Ishikawa (cell line): ENCODE data around the gene BPIFB1.

Source experiments
- CEBPB ChIP-seq: IDR thresholded peaks from 2 replicates; pipeline ENCODE4 v1.6.1; 2012
- CREB1 ChIP-seq: IDR thresholded peaks from 2 replicates; pipeline ENCODE4 v1.6.1; 2012; ENCODE audit warnings: low read depth
- EGR1 ChIP-seq: IDR thresholded peaks from 2 replicates; pipeline ENCODE4 v1.6.1; 2012
- EP300 ChIP-seq: IDR thresholded peaks from 2 replicates; pipeline ENCODE4 v1.6.1; 2012; ENCODE audit warnings: borderline replicate concordance
- FOXM1 ChIP-seq: IDR thresholded peaks from 2 replicates; pipeline ENCODE4 v1.6.1; 2012; ENCODE audit warnings: low read depth, borderline replicate concordance
- MAX ChIP-seq: IDR thresholded peaks from 2 replicates; pipeline ENCODE4 v1.6.1; 2012
- NFIC ChIP-seq: IDR thresholded peaks from 2 replicates; pipeline ENCODE4 v1.6.1; 2012
- RAD21 ChIP-seq: IDR thresholded peaks from 2 replicates; pipeline ENCODE4 v1.6.1; 2012; ENCODE audit warnings: low read depth
- TAF1 ChIP-seq: IDR thresholded peaks from 2 replicates; pipeline ENCODE4 v1.6.1; 2012; ENCODE audit warnings: low read depth, mild to moderate bottlenecking
- TCF12 ChIP-seq: IDR thresholded peaks from 2 replicates; pipeline ENCODE4 v1.6.1; 2012; ENCODE audit warnings: low read depth
- TEAD4 ChIP-seq: IDR thresholded peaks from 2 replicates; pipeline ENCODE4 v1.6.1; 2012
- USF1 ChIP-seq: IDR thresholded peaks from 2 replicates; pipeline ENCODE4 v1.6.1; 2012
- YY1 ChIP-seq: IDR thresholded peaks from 2 replicates; pipeline ENCODE4 v1.6.1; 2012; ENCODE audit warnings: low read depth
- ZBTB7A ChIP-seq: IDR thresholded peaks from 2 replicates; pipeline ENCODE4 v1.6.1; 2012; ENCODE audit warnings: low read depth
- TF ChIP-seq, protein P1 (sequence below): IDR thresholded peaks from 2 replicates; pipeline ENCODE4 v1.6.1; 2012; ENCODE audit warnings: low read depth, mild to moderate bottlenecking

BPIFB1 gene

DNA sequence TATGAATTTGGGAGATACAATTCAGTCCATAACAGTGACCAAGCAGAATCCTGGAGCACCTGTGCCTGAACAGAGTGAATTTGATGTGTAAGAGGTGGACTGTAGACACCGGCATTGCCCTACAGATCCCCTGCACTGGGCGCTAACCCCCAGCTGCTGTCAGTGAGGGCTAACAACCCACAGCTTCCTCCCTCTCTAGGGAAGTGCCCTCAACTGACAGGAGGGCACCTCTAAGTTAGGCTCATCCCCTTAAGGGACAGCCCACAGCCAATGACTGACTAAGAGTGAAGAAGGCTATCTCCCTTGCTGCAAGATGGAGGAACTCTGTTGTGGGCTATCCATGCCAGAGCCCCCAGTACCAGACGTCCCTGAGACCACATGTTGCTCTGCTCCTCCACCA, 15.3 kb upstream of the BPIFB1 start:
- TF ChIP-seq FOXM1 (no peak), MAX (no peak), NFIC (no peak), EP300 (no peak), CEBPB (no peak), USF1 (no peak), TCF12 (no peak), TEAD4 (no peak), RAD21 (no peak), ZBTB7A (no peak)
- TF ChIP-seq, protein P1, sequence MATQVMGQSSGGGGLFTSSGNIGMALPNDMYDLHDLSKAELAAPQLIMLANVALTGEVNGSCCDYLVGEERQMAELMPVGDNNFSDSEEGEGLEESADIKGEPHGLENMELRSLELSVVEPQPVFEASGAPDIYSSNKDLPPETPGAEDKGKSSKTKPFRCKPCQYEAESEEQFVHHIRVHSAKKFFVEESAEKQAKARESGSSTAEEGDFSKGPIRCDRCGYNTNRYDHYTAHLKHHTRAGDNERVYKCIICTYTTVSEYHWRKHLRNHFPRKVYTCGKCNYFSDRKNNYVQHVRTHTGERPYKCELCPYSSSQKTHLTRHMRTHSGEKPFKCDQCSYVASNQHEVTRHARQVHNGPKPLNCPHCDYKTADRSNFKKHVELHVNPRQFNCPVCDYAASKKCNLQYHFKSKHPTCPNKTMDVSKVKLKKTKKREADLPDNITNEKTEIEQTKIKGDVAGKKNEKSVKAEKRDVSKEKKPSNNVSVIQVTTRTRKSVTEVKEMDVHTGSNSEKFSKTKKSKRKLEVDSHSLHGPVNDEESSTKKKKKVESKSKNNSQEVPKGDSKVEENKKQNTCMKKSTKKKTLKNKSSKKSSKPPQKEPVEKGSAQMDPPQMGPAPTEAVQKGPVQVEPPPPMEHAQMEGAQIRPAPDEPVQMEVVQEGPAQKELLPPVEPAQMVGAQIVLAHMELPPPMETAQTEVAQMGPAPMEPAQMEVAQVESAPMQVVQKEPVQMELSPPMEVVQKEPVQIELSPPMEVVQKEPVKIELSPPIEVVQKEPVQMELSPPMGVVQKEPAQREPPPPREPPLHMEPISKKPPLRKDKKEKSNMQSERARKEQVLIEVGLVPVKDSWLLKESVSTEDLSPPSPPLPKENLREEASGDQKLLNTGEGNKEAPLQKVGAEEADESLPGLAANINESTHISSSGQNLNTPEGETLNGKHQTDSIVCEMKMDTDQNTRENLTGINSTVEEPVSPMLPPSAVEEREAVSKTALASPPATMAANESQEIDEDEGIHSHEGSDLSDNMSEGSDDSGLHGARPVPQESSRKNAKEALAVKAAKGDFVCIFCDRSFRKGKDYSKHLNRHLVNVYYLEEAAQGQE = no peak

- TF ChIP-seq, protein P1 = no peak
- no peak for TF ChIP-seq TCF12
- no peak for TF ChIP-seq EP300
- no peak for TF ChIP-seq CREB1
- TF ChIP-seq FOXM1 = no peak
- no peak for TF ChIP-seq RAD21
These were observed 10.7 kb upstream of the BPIFB1 start for GRCh38 chr20:33272155-33272873.

DNA sequence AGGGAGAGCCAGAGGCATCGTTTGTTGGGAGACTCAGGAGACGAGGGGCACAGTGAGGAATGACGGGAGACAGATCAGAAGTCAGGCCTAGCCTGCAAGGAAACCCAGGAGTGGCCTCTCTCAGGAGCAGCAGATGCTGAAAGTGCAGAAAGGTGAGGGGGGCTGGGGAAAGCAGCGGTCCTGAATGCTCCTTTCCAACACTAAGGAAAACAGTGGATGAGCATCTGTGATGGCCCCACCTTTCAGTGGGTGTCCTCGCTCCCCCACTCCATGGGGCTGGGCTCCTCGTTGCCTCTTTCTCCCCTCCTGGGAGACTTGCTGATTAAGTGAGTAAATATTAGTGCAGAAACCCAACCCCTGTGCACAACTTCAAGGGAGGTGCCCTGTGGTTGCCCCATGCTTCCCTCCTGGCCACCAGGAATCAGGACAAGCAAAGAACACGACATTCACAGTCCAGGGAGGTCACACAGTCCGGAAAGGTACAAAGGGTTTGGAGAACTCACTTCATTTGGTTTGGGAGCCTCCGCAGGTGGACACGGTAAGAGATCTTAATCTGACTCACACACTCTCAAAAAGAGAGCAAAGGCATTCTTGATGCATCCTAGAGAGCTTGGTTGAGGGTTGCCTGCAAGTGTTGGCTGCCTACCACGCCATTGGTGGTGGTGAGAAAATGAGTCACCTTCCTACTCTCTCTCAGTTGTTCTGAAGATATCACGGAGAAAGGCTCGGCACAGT, 9.7 kb upstream of the BPIFB1 start:
- TF ChIP-seq TAF1 (no peak), FOXM1 (no peak), CEBPB (no peak), TCF12 (no peak), USF1 (no peak), TEAD4 (no peak), YY1 (no peak), NFIC (no peak), MAX (no peak), EP300 (no peak), ZBTB7A (no peak), RAD21 (no peak), EGR1 (no peak)
- TF ChIP-seq, protein P1 = no peak

DNA sequence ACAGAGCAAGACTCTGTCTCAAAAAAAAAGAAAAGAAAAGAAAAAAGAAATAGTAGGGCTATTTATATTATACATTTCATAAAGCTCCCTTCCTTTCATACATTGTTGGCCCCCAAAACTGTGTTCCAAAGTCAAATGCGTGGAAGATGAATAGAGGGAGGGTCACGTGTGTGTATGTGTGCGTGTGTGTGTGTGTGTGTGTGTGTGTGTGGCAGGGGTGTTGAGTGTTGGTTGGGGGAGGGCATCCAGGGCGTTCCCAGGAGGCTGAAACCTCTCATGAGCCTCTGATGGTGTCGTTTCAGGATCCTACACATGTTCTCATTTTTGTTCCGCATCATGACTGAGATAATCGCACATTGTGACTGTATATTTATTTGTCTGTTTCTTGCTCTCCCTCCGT, 7.8 kb upstream of the BPIFB1 start:
- TF ChIP-seq TCF12 (no peak), TEAD4 (no peak), USF1 (no peak), TAF1 (no peak), CREB1 (no peak)
